Fibroblast of the conjunctiva (primary cell): ENCODE measurements around the gene FAM222A.

Experiments used
- DNase-seq: peaks from one replicate; pipeline ENCODE4 v3.0.0-alpha.2; 2010; ENCODE audit warnings: low read depth

The FAM222A gene

DNA sequence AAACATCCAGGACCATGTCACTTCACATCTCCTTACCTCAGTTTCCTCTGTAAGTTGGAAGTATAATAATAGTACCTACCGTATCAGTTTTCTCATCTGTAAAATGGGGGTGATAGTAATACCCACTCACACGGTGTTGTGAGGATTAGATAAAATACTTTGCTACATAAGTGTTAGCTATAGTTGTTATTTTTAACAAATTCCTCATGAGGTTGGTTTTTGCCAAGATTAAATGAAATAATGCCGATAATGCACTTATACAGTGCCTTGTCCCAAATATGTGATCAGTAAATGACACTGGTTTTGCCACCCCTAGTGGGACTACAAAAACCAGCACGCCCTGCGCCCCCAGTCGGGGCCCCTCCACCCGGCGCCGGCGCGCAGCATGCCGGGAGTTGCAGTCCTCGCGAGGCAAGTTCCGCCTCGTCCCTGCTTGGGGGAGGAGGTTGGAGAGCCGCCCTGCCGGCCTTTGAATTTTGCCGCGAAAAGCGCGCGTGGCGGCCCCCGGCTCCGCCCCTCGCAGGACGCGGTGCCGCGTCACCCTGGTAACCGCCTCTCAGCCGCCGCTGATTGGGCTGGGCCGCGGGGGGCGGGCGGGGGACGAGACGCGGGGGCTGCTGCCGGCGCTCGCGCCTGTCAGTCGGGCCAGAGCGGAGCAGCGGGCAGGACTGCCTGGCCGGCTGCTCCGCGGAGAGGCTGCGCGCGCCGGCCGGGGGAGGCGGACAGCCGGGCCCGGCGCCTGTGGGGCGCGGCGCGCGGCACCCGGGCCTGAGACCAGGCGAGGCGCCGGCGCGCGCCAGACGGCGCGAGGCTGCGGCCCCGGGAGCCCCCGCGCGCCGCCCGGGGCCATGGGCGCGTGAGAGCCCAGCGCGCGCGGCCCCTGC, at the start of gene FAM222A:
FAM222A (plus strand) TSS at position 639 of the 884 bp plus-strand sequence. CDS start 30,322 bp downstream, outside the sequence.
- peak; percentile 89 for DNase-seq

DNA sequence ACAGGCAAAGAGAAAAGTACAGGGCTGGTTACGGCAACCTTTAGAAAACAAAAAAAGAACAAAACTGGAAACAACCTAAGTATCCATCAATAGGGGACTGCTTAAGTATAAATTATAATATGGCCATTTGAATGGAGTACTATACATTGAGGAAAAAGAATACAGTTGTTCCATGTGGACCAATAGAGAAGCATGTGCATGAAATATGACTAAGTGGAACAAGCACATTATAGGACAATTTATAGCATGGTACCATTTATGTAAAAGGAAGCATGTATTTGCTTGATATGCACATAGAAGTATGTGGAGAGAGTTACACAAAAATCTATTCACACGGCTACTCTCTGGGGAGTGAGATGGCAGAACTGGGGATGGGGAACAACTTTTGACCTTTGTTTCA, 49.2 kb upstream of the FAM222A start:
- no peak for DNase-seq

DNA sequence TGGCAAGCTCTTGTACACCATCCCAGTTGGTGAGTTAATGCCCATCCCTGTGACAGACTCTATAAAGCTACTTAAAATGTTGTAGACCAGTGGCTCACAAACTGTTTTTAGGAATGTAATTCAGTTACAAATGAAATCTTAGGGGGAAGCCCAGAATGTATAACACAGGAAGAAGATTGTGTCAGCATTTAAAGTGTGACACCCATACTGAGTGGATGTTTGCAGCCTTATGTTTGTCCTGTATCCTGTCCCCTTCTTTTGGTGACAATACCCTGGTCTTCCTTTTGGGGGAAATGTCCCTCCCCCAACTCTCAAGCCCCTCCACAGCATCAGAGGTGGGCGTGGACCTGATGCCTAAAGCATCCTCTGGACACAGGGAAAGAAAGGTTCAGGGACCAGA, 47.6 kb upstream of the FAM222A start:
- DNase-seq: no peak

DNA sequence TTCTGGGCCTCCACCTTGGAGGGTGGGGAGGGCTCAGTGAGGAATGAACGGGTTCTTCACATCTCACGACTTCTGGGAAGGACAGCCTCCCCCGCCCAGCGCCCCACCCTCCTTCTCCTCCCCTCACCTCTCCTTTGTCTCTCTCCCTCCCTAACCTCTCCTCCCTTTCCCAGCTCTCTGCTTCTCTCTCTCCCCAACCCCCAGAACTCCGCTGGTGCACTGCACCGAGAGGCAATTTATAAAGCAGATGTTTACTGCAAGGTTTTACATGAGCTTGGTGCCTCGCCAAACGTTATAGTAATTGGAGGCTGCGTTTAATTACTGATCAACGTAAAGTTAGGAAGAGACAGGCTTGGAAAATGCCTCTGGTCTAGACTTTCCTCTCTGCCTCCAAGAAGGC, 42.9 kb upstream of the FAM222A start:
- no peak for DNase-seq

DNA sequence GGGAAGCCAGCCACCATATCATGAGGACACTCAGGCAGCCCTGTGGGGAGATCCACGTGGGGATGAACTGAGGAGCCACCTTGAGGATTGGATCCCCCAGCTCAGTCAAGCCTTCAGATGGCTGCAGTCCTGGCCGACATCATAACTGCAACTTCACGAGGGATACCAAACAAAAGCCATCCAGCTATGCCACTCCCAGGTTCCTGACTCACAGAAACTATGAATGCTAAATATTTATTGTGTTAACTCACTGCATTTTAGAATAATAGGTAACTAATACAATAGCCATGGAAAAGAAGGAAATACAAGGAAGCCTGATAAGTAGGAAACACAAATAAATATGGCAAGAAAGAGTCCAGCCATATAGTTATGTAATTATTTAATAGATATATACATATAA, 42.1 kb upstream of the FAM222A start:
- no peak for DNase-seq

DNA sequence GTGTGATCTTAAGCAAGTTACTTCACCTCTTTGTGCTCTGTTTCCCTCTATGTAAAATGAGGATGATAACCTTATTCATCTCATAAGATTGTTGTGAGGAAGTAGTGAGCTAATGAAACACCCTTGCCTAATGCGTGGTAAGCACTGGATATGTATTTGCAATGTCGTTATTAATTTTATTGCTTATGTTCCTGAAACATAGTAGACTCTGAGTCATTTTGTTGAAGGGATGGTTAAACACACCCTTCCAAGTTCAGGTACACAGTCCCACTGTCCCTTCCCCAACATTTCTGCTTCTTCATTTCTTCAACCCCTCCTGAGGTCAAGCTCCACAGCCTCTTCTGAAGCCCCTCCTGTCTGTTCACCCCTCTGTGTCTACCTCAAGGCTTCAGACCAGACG, 40.2 kb upstream of the FAM222A start:
- DNase-seq: no peak

DNA sequence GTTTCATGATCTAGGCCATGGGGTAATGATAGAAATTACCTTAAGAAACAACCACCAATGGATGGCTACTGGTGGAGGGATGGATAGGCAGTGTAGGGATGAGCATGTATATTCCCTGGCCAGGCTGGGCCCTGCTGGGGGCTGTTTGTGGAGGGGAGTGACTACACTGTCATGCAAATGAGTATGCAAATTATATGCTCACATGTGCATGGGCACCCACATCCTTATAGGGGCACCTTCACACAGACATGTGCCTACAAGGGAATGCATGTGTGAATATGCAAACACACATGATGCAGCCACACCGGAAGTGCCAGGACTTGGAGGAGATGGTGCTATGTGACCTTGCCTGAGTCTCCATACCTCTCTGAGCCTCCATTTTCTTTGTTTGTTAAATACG, 39.7 kb upstream of the FAM222A start:
- DNase-seq: no peak

DNA sequence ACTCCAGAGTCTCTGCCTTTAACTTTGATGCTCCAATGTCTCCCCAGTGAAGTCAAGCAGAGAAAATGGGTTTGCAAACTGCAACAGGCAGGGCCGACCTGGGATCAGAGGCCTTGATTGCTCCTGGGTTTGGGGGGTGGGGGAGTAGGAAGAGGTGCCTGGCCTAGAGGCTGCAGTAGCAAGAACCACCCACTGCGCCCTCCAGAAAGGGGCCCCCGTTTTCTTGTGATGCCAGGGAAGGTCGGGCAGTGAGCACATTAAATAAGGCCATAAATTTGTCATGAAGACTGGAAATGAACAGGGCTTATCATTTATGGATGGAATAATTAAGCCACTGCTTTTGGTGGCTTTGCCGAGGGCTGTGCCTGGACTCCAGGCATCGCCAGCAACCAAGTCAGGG, 38.2 kb upstream of the FAM222A start:
- no peak for DNase-seq

DNA sequence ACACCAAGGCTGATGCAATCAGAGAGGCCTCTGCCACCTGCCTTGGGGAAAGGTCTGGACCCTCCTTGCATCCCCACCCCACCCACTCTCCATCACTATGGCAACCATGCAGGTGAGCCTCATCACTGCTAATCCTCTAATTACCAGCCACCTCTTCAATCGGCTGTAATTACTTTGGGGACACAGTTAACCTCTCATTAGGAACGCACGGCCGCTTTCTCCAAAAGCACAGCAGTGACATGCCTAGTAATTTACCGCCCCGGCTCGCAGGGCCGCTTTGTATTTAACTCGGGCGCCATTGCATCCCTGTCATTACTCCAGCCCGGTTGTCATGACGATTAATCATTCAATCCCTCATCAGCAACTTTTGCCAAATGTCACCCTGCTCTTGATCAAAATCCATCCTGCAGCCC, 36.3 kb upstream of the FAM222A start:
- no peak for DNase-seq

DNA sequence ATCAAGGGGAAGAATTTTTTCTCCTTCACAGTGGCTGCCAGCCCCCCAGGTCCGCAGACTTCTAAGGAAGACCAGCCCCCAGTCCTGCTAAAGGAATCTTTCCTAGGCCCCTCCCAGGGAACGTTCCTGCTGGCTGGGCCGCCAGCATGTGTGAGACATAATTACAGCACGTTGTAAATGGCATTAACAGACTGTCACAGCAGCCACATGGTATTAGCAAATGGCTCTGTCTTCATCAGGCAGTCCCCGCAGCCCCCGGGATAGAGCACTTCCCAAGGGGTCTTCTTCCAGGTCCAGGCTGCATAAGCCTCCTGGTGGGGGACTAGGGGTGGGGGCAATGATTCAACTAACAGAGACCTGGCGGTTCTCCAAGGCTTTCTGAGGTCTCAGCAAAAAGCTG, 34.9 kb upstream of the FAM222A start:
- no peak for DNase-seq

DNA sequence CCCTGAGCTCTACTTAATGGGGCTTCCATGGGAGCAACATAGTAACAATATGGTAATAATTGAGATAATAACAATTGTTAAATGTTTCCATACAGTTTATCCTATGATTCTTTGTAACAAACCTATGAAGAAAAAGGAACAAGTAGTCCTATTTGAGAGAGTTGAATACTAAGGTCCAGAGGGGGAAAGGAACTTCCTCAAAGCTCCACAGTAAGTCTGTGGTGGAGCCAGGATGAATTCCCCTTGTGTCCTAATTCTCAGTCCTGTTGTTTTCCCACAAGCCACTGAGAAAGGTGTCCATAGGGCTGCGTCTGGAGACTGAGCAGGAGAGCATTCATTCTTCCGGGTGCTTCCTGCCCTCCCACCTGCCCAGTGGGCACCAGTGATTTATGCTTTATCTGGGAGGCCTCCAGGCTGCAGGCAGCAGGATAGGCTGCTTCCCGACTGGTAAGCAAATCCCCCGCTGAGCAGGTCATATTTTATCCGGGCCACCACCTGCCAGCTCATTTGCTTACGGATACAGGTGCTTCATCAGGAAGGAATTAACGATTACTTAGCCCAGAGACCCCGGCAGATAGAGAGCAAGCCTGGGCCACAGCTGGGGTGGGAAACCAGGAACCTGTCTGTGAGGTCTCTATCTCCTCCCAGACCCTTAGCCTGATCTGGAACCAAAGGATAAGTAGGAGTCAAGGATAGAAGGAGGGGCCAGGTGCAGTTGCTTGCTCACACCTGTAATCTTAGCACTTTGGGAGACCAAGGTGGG, 33.9 kb upstream of the FAM222A start:
- DNase-seq: no peak

DNA sequence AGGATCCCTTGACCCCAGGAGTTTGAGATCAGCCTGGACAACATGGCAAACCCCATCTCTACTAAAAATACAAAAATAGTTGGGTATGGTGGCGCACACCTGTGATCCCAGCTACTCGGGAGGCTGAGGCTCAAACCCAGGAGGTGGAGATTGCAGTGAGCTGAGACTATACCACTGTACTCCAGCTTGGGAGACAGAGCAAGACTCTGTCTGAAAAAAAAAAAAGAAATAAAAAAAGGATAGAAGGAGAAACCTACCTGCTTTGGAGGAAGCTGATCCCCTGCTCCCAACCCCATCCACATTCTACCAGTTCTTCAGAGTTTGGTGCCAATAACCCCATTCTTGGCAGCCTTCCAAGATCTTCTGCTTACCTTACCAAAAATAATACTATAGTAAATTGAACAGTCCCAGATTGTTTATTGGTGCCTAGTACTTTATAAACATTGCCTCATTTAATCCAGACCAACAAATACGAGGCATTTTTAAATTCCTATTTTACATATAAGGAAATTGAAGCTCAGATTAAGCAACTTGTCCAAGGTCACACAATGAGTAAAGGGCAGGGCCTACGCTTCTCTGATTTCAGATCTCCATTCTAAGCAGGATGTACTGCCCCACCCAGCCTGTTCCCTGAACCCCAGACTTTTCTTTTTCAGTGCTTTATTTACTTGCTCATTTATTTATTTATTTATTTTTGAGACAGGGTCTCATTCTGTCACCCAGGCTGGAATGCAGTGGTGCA, 33.2 kb upstream of the FAM222A start:
- no peak for DNase-seq

DNA sequence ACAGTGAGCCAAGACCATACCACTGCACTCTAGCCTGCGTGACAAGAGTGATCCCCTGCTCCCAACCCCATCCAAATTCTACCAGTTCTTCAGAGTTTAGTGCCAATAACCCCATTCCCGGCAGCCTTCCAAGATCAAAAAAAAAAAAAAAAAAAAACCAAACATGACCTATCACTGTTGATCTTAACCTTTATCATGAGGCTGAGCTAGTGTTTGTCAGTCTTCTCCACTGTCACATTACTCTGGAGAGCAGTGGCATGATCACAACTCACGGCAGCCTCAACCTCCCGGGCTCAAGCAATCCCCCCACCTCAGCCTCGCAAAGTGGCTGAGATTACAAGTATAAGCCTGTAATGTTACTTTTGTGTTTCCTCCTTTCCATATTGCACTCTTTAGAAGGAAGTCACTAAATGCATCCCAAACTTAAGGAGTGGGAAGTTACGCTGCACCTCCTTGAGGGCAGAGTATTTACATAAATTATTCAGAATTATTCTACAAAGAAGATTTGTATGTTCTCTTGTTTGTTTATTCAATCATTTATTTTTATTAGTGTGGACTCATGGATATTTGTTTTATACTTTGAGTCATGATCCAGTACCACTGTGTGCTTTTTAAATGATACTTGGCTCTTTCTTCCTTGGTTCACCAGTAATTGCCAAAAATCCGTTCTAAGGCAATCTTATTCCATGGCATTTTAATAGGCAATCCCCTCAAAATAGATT, 31.5 kb upstream of the FAM222A start:
- DNase-seq: no peak

DNA sequence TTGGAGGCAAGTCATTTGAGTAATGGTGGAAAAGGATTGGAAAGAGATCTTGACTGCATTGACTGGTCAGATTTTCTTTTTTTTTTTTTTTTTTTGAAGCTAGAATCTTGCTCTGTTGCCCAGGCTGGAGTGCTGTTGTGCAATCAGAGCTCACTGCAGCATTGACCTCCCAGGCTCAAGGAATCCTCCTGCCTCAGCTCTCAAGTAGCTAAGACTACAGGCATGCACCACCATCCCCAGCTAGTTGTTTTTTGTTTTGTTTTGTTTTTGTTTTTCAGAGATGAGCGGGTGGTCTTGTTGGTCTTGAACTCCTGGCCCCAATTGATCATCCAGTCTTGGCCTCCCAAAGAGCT, 30.9 kb upstream of the FAM222A start:
- DNase-seq: no peak

DNA sequence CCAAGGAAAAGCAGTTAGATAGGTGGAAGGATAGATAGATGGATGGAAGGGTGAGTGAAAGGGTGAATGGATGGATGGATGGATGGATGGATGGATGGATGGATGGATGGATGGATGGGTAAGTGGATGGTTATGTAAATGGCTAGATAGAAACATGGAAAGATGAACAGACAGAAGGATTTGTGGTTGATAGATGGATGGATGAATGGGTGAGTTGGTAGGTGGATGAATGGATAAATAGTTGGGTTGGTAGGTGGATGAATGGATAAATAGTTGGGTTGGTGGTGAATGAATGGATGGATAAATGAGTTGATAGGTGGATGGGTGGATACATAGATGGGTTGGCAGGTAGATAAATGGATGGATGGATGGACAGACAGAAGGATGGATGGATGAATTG, 30.3 kb upstream of the FAM222A start:
- DNase-seq: no peak

DNA sequence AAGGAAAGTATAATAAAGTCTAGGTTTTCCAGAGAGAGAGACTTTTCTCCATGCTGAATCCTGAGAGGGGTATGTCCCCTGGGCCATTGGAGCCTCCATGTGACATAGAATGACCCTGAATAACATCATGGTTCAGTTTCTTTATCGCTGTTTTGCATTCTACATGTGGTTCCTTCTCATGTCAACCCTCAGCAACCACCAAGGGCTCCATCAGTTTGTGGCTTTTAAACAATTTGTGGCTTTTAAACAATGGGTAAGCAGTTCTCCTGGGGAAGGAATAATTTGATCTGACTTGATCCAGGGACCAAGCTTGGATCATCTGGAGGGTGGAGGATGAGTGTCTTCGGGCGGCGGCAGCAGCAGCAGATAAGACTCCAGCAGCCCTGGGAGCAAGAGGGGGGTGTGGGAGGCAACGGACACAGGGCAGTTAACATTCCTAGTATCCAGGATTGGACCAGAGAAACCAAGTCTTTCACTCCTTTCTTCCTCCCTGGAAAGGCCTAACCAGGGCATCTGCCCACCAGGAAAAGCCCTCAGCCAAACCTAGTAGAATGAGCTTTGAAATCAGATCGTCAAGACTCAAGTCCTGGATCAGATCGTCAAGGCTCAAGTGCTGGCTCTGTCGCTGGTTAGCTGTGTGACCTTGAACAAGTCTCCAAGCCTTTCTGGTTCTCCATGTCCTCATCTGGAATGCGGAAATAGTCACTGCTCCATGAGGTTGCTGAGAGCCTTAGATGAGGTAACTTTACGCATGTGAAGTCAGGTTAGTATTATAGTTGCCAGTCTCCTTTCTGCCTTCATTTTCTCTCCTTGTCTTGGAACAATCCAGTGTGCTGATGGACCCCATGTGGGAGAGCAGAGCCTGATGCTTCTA, 27.8 kb upstream of the FAM222A start:
- DNase-seq: no peak

DNA sequence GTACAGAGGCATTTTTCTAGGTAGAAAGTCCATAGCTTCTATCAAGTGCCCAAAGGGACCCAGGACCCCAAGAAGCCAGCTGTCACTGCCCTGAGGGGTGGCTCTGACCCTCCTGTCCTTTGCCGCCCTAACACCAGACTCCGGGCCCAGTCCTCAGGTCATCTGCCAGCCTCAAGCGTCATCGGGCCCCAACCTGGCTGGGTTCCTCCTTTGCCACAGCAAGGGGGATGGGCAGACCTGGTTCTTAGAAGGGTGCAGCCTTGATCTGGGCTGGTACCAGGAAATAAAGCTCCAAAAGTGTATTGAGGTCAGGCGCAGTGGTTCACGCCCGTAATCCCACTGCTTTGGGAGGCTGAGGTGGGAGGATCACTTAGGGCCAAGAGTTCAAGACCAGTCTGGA, 27.1 kb upstream of the FAM222A start:
- DNase-seq: no peak

DNA sequence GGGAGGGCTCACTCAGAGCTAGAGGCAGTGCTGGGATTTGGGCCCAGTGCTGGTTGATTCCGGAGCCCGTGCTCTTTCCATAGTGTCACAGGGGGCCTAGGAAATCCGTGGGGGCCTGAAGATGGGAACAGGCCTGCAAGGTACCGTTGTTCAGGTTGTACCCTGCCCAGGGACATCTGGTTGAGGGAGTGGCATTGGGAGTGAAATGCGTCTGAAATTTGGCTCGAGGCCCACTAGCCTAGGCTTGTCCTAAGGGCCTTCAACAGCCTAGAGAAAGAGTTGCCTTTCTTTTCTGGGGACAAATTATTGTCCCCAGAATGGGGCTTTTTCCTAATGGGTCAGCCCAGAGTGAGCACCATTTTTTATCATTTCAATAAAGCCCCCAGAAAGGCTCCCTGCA, 26.4 kb upstream of the FAM222A start:
- DNase-seq: no peak

DNA sequence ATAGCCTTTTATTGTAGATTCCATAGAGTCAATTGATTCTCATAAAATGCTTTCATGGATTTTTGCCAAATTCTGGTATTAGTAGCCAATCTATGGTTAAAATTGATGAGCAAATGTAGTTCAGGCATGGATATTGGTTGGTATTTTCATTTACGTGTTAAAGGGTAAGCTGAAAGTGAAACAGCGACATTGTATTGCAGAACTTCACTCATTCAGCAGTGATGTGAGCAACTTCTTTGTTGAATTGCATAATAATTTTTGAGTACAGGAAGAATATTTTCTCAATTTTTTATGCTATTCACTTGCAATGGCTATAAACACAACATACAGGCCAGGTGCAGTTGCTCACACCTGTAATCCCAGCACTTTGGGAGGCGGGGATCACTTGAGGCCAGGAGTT, 24.2 kb upstream of the FAM222A start:
- no peak for DNase-seq

DNA sequence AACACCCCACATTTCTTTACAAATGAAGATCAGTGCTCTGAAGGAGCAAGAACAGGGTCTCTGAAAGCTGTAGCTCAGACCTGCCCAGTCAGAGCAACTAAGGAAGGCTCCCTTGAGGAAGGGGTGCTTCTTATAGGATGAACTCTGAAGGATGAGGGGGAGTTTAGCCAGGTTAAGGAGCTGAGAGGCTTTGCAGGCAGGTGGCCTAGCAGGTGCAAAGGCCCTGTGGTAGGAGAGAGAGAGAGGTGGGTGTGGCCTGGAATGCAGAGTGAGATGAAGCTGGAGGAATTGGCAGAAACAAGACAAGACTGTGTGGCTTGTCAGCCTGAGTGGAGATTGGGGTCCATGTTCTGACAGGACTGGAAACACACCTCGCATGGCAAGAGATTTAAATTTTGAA, 20.5 kb upstream of the FAM222A start:
- DNase-seq: no peak
